Glomerular visceral epithelial cell (primary cell): Measurements from ENCODE around the gene CCDC69.
"Not testable (repeated sequence)": the region's sequence is repeated elsewhere in the genome, so short reads cannot be mapped to it uniquely, and the experiment has no call there.

Experiments
- DNase-seq: peaks from one replicate; pipeline ENCODE4 v3.0.0-alpha.2; 2016; ENCODE audit errors: extremely low spot score

The CCDC69 gene

GRCh38 chr5:151192626-151193025 lies 31.3 kb downstream of the CCDC69 start:
- DNase-seq, result no peak

- DNase-seq, result no peak
Measured at GRCh38 chr5:151191661-151192060, 32.2 kb downstream of the CCDC69 start.

DNA sequence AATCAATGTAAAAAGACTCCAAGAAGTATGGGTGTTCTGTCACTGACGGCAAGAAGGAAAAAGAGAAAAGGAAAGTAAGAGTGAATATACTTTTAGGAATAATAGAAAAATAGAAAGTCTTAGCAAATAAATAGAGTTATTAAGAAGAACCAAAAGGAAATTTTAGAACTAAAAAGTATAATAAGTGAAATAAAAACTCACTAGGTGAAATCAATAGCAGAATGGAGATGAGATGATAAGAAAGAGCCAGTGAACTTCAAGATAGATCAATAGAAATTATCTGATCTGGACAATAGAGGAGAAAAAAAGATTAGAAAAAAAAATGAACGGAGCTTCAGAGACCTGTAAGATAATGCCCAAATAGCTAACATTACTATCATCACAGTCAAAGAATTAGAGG lies 34.7 kb downstream of the CCDC69 start:
- DNase-seq, result no peak

GRCh38 chr5:151186538-151186937 lies 37.4 kb downstream of the CCDC69 start:
- DNase-seq, result no peak

GRCh38 chr5:151186052-151186451 lies 37.8 kb downstream of the CCDC69 start:
- no peak for DNase-seq

DNA sequence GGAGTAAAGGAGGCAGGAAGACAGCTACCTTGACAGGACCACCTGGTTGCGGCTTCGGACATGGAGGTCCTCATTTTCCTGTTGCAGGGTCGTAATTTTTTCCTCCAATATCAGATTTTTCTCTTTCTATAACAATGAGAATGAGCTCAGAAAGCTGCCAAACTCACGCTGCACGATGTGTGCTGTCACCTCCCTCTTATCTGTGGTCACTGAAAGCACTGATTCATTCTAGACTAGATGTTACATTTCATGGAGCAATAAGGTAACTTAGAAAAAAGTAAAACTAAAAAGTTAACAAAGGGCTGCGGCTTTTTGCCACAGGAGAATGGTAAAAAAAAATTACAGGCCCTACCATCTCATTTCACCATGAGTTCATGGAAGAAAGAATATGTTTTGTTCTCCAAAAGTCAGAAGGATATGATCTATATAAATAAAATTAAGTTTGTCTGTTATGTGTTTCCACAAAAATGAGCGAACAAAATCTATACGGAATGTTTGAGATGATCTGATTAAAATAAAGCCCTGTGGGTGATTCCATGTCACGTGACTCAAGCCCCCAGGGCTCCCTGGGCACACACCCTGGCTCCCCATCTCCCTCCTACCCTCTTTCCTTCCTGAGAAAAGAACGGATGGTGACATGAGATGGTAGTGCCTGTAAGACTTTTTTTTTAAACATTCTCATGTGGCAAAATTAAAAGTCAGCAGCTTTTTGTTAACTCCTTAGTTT lies 39.4 kb downstream of the CCDC69 start:
- no peak for DNase-seq

DNA sequence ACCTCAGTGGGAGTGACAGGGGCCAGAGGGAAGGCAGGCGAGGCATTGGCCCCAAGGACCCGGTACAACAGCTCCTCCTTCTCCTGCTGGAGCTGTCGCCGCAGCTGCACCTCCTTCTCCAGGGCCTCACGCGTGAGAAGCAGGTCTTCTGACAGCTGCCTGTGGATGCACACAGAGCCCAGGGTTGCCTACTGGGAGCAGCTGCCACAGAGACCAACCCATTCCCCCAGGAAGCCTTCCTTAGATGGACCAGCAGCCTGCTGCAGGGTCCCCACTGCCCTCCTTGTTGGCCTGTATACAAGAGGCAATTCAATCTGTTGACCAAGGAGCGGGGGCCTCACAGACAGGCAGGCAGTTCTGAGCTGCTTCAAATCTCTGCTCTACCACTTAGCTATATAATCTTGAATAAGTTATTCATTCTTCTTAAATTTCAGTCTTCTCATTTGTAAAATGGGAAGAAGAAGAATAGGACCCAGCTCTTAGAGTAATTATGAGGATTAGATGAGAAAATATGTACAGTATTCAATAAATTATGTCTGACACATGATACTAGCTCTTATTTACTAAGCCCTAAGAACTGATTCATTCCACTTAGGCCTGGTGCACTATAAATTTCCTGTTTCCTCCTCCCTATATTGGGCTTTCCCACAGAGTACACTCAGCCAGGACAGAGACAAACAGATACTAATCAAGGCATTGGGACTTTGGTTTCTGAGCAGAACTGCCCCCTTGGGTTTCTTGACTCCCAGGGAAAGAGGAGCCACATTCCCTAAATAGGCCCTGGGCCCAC lies 40.2 kb downstream of the CCDC69 start:
- DNase-seq, result no peak

GRCh38 chr5:151182976-151183375 lies 40.9 kb downstream of the CCDC69 start:
- no peak for DNase-seq

DNA sequence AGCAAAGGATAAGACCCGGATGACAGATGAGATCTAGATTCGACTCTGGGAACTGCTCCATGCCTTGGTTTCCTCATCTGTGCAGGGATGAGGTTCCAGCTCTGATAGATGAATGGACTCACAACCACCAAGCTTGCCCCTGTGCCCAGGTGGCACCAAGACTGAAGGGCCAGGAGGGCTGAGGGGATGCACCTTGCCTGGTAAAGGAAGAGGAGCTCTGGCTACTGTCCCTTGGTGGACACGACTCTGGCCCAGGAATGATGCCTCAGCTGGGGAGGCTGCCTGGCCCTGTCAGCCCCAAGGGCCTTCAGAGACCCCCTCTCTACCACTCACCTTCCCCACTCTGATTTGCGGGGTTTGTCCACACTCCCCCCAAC lies 41.4 kb downstream of the CCDC69 start:
- DNase-seq, result no peak

DNA sequence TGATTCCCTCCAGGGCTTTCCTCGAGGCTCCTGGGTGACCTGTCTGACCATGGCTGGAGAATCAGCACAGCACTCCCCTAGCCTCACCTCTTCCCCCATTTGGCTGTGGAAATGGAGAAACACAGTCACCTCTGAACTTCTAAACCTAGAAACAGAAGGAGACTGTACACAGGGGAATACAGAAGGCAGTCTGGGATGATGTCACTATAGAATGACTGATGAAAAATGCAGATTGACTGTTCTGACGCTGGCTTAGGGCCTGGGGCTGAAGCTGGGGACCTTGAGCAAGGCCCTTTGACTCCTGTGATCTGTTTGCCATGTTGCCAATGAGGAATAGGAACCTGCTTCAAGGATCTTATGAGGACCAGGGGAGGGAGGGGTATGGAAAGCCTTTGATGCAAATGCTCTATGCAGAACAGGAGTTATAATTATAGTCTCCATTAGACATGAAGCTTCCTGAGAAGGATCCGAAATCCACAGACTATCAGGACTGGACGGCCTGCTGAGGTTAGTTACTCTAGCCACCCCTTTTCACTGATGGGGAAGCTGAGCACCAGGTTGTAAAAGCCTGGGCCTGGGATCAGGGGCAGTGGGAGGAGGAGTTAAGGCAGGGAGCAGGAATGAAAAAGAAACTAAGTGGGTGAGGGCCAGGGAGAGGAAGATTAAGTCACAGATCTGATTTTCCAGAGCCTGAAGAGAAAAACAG lies 41.9 kb downstream of the CCDC69 start:
- no peak for DNase-seq

DNA sequence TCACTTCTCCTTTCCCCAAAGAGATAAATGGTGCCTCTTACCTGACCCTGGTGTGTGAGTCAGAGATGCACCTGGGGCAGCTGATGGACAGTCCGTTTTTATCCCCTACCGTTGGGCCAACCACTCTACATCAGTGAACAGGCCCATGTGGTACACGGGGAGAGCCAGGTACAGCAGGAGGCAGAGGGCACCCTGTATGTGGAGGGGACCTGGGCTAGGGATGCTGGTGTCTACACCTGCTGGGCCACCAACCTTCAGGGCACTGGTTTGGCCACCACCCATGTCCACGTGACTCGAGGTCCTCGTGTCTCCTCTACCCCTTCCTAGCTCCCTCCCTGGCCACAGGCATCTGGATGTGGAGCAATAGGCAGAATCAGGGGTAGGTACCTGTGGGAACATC lies 43.6 kb downstream of the CCDC69 start:
- no peak for DNase-seq

DNA sequence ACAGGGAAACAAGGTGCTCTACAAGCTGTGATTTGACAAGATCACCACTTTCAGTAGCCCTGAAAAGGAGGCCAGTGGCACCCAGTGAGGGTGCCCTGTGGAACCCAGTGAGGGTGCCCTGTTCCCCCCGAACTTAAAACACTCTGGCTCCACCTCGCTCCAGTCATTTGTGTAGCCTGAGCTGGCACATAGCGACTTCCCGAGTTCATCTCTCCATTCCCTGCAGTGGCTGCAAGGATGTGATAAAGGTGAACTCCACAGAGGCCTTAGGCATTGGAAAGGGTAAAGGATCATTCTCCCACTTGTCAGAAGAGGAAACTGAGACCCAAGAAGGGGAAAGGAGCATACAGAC lies 44.4 kb downstream of the CCDC69 start:
- DNase-seq, result no peak

DNA sequence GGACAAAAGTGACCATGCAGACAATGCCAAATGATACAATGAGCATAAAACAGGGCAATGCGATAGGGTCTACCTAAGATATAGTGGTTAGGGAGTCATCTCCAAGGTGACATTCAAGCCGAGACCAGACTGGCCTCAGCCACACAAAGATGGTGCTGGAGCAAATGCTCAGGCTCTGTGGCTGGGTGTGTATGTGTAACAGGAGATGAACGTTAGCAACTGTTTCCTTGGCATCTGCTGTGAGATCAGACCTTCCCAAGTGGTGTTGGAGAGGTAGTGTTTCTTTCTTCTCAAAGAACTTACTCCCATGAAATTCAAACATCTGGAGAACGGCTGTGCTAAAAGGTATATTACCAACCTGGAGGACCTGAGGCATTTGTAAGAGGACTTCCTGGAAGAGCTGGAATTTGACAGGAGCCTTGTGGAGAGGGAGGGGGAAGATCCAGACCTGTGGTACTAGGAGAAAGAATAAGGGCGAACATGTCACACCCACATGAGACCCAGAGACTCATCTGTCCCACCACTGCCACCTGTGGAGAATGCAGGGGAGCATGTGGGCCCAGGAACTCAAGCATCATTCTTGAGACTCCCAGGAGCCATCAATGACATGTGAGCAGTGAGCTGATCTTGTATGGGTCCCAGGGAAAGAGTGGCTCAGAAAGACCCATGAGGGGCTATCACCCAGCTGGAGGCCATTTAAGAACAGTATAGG lies 45.0 kb downstream of the CCDC69 start:
- DNase-seq, result no peak

DNA sequence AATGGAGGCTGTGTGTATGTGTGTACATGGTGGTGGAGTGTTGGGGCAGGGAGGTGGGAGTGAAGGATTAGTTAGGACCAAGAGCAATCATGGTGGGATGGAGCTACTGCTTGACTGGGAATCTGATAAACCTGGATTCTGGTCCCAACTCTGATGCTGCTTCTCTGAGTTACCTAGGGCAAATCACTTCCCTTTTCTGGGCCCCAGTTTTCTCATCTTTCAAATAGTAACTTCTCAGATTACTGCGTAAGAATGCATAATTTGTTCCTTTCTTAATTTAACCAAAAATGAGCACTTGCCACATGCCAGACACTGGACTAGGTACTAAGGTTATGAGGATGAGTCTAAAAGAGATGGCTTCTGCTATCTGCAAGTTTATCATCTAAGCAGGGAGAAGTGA lies 45.5 kb downstream of the CCDC69 start:
- DNase-seq, result no peak

- not testable (repeated sequence) for DNase-seq
Measured at GRCh38 chr5:151176268-151176667, 47.6 kb downstream of the CCDC69 start.

GRCh38 chr5:151174612-151175101 lies 49.2 kb downstream of the CCDC69 start:
- no peak for DNase-seq

DNA sequence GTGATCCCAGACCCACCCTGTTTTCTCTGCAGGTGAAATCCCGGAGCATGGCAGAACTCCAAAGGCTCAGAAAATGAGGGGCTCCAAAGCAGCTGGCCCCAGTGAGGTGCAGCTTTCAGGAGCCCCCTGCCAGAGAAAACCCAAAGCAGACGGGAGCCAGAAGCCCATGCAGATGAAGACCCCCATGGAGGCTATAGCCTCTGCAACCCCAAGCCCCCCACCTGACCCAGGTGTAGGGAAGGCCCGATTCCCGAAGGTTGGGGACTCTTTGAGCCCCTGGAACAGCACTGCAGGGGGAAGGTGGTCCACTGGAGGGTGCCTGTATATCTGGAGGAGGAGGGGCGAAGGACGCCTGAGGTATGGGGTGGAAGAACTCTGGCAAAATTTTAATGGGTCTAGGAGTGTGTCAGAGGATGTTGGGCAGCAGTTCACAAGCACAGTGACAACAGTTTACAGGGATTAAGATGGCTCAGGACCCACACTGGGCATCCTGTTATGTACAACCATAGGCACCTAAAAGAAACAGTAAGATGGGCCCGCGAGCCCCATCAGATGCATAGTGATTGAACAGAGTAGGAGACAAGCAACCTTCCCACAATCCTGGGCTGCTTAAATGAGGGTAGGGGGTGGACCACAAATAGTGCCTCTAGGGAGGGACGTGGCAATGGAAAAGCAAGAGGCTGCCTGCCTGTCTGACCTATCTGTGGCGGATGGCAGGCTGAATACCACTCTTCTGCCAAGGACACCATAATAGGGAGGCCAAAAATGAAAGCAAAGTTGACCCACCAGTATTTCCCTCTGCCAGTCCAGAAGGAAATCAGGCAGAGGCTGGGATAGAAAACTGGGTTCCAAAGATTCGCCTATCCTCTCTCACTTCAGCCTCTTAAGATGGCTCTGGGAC lies 49.9 kb downstream of the CCDC69 start:
- no peak for DNase-seq

GRCh38 chr5:151171529-151171928 lies 52.4 kb downstream of the CCDC69 start:
- DNase-seq, result no peak

GRCh38 chr5:151168602-151169344 lies 55.1 kb downstream of the CCDC69 start:
- no peak for DNase-seq

DNA sequence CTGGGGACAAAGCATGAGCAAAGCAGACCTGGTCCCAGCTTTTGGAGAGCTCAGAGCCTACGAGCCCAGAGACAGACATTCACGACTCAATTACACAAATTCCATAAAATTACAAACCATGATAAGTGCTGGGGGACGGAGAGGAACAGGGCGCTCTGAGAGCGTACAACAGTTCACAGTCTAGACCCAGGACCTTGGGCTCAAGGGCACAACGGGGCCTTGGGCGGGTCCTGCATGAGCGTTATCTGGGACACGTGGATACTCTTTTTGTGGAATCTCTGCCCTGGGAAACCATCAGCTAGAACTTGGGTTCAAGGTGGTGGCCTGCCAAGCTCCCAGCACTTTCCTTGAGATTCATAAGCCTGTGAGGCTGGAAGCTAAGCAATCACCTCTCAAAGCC lies 56.9 kb downstream of the CCDC69 start:
- DNase-seq, result no peak
